Coronary artery (tissue), 2 donors: Measurements from ENCODE around the gene ATAD2B.
"Not testable (repeated sequence)": the region's sequence is repeated elsewhere in the genome, so short reads cannot be mapped to it uniquely, and the experiment has no call there.

Source experiments
- DNase-seq: peaks from one replicate; pipeline ENCODE4 v3.0.0-alpha.2; 2017; ENCODE audit warnings: low spot score
- H3K27ac ChIP-seq, 2 donors: fragments of 200-600 bp; sonication (generic); one replicate each; pipeline ENCODE4 v1.5.1; 2016 to 2019
- H3K4me3 ChIP-seq: fragments of 200-600 bp; sonication (generic); 2 replicates; pipeline ENCODE4 v1.5.1; 2016; ENCODE audit warnings: mild to moderate bottlenecking, moderate library complexity
- TF ChIP-seq, protein P1 (sequence below): fragments of 200-600 bp; sonication (generic); IDR thresholded peaks from one replicate; pipeline ENCODE4 v1.5.1; 2019; ENCODE audit warnings: antibody characterized with exemption

ATAD2B gene

DNA sequence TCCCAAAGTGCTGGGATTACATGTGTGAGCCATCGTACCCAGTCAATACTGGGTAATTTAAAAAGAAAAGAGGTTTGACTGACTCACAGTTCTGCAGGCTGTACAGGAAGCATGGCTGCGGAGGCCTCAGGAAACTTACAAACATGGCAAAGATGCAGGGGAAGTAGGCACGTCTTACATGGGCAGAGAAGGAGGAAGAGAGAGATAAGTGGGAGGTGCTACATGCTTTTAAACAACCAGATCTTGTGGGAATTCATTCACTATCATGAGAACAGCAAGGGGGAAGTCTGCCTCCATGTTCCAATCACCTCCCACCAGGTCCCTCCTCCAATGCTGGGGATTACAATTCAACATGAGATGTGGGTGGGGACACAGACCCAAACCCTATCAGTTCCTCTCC, 192.5 kb downstream of the ATAD2B start:
- TF ChIP-seq, protein P1, sequence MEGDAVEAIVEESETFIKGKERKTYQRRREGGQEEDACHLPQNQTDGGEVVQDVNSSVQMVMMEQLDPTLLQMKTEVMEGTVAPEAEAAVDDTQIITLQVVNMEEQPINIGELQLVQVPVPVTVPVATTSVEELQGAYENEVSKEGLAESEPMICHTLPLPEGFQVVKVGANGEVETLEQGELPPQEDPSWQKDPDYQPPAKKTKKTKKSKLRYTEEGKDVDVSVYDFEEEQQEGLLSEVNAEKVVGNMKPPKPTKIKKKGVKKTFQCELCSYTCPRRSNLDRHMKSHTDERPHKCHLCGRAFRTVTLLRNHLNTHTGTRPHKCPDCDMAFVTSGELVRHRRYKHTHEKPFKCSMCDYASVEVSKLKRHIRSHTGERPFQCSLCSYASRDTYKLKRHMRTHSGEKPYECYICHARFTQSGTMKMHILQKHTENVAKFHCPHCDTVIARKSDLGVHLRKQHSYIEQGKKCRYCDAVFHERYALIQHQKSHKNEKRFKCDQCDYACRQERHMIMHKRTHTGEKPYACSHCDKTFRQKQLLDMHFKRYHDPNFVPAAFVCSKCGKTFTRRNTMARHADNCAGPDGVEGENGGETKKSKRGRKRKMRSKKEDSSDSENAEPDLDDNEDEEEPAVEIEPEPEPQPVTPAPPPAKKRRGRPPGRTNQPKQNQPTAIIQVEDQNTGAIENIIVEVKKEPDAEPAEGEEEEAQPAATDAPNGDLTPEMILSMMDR, result no peak
- DNase-seq, result no peak
- H3K27ac ChIP-seq, result no peak overlapping the region
- H3K4me3 ChIP-seq, result no peak overlapping the region

GRCh38 chr2:23723029-23723428, 203.9 kb downstream of the ATAD2B start:
- not testable (repeated sequence) for DNase-seq, H3K4me3 ChIP-seq

DNA sequence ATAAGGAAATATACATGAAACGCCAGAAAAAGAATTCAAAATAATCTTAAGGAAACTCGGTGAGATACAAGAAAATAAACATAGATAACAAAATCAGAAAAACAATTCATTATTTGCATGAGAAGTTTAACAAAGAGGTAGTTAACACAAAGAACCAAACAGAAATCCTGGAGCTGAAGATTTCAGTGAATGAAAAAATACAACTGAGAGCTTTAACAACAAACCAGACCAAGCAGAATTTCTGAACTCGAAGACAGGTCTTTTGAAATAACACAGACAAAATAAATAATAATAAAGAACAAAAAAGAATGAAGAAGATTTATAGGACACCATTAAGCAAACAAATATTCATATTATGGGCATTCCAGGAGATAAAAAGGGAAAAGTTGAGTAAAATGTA, 204.7 kb downstream of the ATAD2B start:
- no peak overlapping the region for H3K4me3 ChIP-seq
- H3K27ac ChIP-seq, result no peak overlapping the region
- TF ChIP-seq, protein P1, result no peak
- DNase-seq, result no peak

More at GRCh38 chr2:23723029-23723428, 203.9 kb downstream of the ATAD2B start:
- H3K27ac ChIP-seq, result not testable (repeated sequence)

GRCh38 chr2:23721454-23721826, 205.5 kb downstream of the ATAD2B start:
- Histone ChIP-seq H3K27ac (no peak overlapping the region), H3K4me3 (no peak overlapping the region)
- no peak for DNase-seq
- TF ChIP-seq, protein P1, result no peak

GRCh38 chr2:23720705-23721453, 206.0 kb downstream of the ATAD2B start:
- TF ChIP-seq, protein P1, result no peak
- DNase-seq, result no peak
- H3K4me3 ChIP-seq, result no peak overlapping the region
- H3K27ac ChIP-seq, result no peak overlapping the region

DNA sequence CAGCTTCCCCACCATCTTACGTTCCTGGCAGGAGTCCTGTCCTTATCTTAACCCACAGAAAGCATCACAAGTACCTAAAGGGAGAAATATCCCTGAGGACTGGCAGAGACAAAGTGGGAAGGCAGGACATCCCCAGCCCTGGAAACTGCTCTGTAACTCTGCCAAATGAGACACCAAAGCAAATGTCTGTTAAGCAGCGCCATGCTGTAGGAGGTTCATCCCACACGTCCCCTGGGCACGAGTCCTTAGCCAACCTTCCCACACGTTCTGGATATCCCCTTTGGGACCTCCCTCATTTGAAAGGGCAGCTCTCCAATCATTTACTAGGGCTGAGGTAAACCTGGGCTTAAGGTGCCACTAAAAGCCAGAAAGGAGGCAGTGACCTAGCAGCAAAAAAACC, 207.2 kb downstream of the ATAD2B start:
- DNase-seq, result no peak
- Histone ChIP-seq H3K4me3 (no peak overlapping the region), H3K27ac (no peak overlapping the region)
- TF ChIP-seq, protein P1, result no peak

GRCh38 chr2:23718931-23719700, 207.8 kb downstream of the ATAD2B start:
- TF ChIP-seq, protein P1, result no peak
- Histone ChIP-seq H3K27ac (no peak overlapping the region), H3K4me3 (no peak overlapping the region)
- DNase-seq, result no peak
